C4-2B (cell line): ENCODE data around the gene SPO11.
A peak's percentile ranks its signal among the peaks of the same experiment; 100 is the strongest.

Source experiments
- CTCF ChIP-seq: fragments of 450-650 bp; conservative IDR thresholded peaks from 2 replicates; pipeline ENCODE4 v1.5.1; 2017; ENCODE audit warnings: mild to moderate bottlenecking
- ZFX ChIP-seq: fragments of 450-650 bp; IDR thresholded peaks from 2 replicates; pipeline ENCODE4 v1.6.1; 2017

GRCh38 chr20:57391439-57392301 lies 62.1 kb downstream of the SPO11 start:
- TF ChIP-seq CTCF (no peak), ZFX (peak; percentile 60; the same call in 1 of the 2 replicates)
